Hepatocyte (in vitro differentiated cells): ENCODE results near the gene LINGO3. TPM values are rescaled to one million over a fixed set of nuclear protein-coding genes. Genes with fewer than 3 reads are reported as not detected.

Experiments
- DNase-seq: peaks from one replicate; pipeline ENCODE4 v3.0.0-alpha.2; 2016; ENCODE audit warnings: low spot score
- H2AFZ ChIP-seq: fragments of 200-600 bp; sonication (generic); 2 replicates; pipeline ENCODE4 v1.6.0; 2016; ENCODE audit warnings: antibody characterized with exemption, mild to moderate bottlenecking
- H3K27ac ChIP-seq: fragments of 200-600 bp; sonication (generic); 2 replicates; pipeline ENCODE4 v1.5.1; 2016; ENCODE audit warnings: mild to moderate bottlenecking
- H3K27me3 ChIP-seq: fragments of 200-600 bp; sonication (generic); 2 replicates; pipeline ENCODE4 v1.6.1; 2016
- H3K36me3 ChIP-seq: fragments of 200-600 bp; sonication (generic); replicated peaks from 2 replicates; pipeline ENCODE4 v1.5.1; 2016; ENCODE audit warnings: low read depth; ENCODE audit not compliant: insufficient read depth
- H3K4me1 ChIP-seq: fragments of 200-600 bp; sonication (generic); 2 replicates; pipeline ENCODE4 v1.5.1; 2016; ENCODE audit warnings: mild to moderate bottlenecking, moderate library complexity; ENCODE audit not compliant: insufficient read depth
- H3K4me2 ChIP-seq: fragments of 200-600 bp; sonication (generic); 2 replicates; pipeline ENCODE4 v1.6.0; 2016
- H3K4me3 ChIP-seq: fragments of 200-600 bp; sonication (generic); 2 replicates; pipeline ENCODE4 v1.5.1; 2016; ENCODE audit warnings: mild to moderate bottlenecking
- H3K79me2 ChIP-seq: fragments of 200-600 bp; sonication (generic); 2 replicates; pipeline ENCODE4 v1.6.0; 2017; ENCODE audit warnings: mild to moderate bottlenecking
- H3K9me2 ChIP-seq: fragments of 200-600 bp; sonication (generic); replicated peaks from 2 replicates; pipeline ENCODE4 v1.6.0; 2017; ENCODE audit warnings: mild to moderate bottlenecking; ENCODE audit not compliant: insufficient read depth
- H3K9me3 ChIP-seq: fragments of 200-600 bp; sonication (generic); 2 replicates; pipeline ENCODE4 v1.5.1; 2016; ENCODE audit warnings: low read depth, mild to moderate bottlenecking
- H4K20me1 ChIP-seq: fragments of 200-600 bp; sonication (generic); 2 replicates; pipeline ENCODE4 v1.6.0; 2016; ENCODE audit warnings: mild to moderate bottlenecking; ENCODE audit not compliant: insufficient read depth, poor library complexity, severe bottlenecking
- CTCF ChIP-seq: fragments of 200-600 bp; sonication (generic); IDR thresholded peaks from 2 replicates; pipeline ENCODE4 v1.5.1; 2016; ENCODE audit warnings: antibody characterized with exemption, mild to moderate bottlenecking; ENCODE audit not compliant: poor library complexity
- EZH2 ChIP-seq: fragments of 200-600 bp; sonication (generic); IDR thresholded peaks from 2 replicates; pipeline ENCODE4 v1.6.1; 2016; ENCODE audit warnings: antibody characterized with exemption, mild to moderate bottlenecking, borderline replicate concordance
- EZH2phosphoT487 ChIP-seq: fragments of 200-600 bp; sonication (generic); IDR thresholded peaks from one replicate; pipeline ENCODE4 v1.6.1; 2018; ENCODE audit warnings: antibody characterized with exemption, mild to moderate bottlenecking, low read depth, moderate library complexity; ENCODE audit not compliant: unreplicated experiment, severe bottlenecking
- WGBS: methylation state at CpG from one replicate; pipeline ENCODE4 v1.1.6; 2016; ENCODE audit warnings: low lambda C conversion rate; ENCODE audit errors: missing lambda C conversion rate; 5-methylcytosine and 5-hydroxymethylcytosine counted together
- polyA plus RNA-seq: library from polyadenylated mRNA; unstranded; fragments of >200 nt; fragmentation: Nextera tagmentation; extraction: Ambion mirVana; gene quantifications from 2 replicates; pipeline ENCODE4 v1.2.1, GENCODE V29; 2016
- total RNA-seq: library from RNA; depleted of rRNA; stranded (reverse); fragments of >200 nt; gene quantifications from 2 replicates; pipeline ENCODE4 v1.2.3, GENCODE V29; 2014

Gene LINGO3
- total and polyA plus RNA-seq, 2 experiments from 2014 or later = not detected

- no peaks in the 10 kb centered on the region for H4K20me1 ChIP-seq
- no peaks in the 10 kb centered on the region for H3K9me2 ChIP-seq
- H2AFZ ChIP-seq = no peak overlapping the region
- H3K27ac ChIP-seq = no peak overlapping the region
- no peaks in the 10 kb centered on the region for H3K36me3 ChIP-seq
- DNase-seq = no peak
- H3K27me3 ChIP-seq = no peaks in the 10 kb centered on the region
- H3K4me2 ChIP-seq = no peak overlapping the region
- no peaks in the 10 kb centered on the region for H3K79me2 ChIP-seq
- no peaks in the 10 kb centered on the region for H3K4me1 ChIP-seq
- H3K9me3 ChIP-seq = no peaks in the 10 kb centered on the region
- no peak overlapping the region for H3K4me3 ChIP-seq
- TF ChIP-seq CTCF (no peak), EZH2phosphoT487 (no peak), EZH2 (no peak)
- WGBS = 85% methylated on average over 25 of the region's 25 CpGs
These were observed 38.1 kb upstream of the LINGO3 start for GRCh38 chr19:2345794-2346663.

GRCh38 chr19:2345076-2345475, 37.1 kb upstream of the LINGO3 start:
- Histone ChIP-seq H3K4me2 (no peak overlapping the region), H3K36me3 (no peaks in the 10 kb centered on the region), H3K27me3 (no peaks in the 10 kb centered on the region), H3K27ac (no peak overlapping the region), H3K79me2 (no peaks in the 10 kb centered on the region), H3K4me3 (no peak overlapping the region), H3K4me1 (no peaks in the 10 kb centered on the region), H4K20me1 (no peaks in the 10 kb centered on the region), H3K9me3 (no peaks in the 10 kb centered on the region), H3K9me2 (no peaks in the 10 kb centered on the region), H2AFZ (no peak overlapping the region)
- 99% methylated on average over 17 of the region's 17 CpGs for WGBS
- DNase-seq = no peak
- no peak for TF ChIP-seq EZH2
- no peak for TF ChIP-seq EZH2phosphoT487
- no peak for TF ChIP-seq CTCF

- Histone ChIP-seq H3K4me2 (no peak overlapping the region), H2AFZ (no peak overlapping the region), H3K4me3 (no peak overlapping the region), H3K27me3 (no peaks in the 10 kb centered on the region), H3K27ac (no peak overlapping the region), H3K4me1 (no peaks in the 10 kb centered on the region), H4K20me1 (no peaks in the 10 kb centered on the region), H3K79me2 (no peaks in the 10 kb centered on the region), H3K9me2 (no peaks in the 10 kb centered on the region), H3K36me3 (no peaks in the 10 kb centered on the region), H3K9me3 (no peaks in the 10 kb centered on the region)
- TF ChIP-seq EZH2 = no peak
- no peak for TF ChIP-seq CTCF
- WGBS = 92% methylated on average over 20 of the region's 24 CpGs
- DNase-seq = no peak
These were observed 36.5 kb upstream of the LINGO3 start for GRCh38 chr19:2344381-2344870.
